H1 (cell line): ENCODE measurements around the gene MYPOP. TPM values are rescaled to one million over a fixed set of nuclear protein-coding genes. Genes with fewer than 3 reads are reported as not detected.
A peak's percentile ranks its signal among the peaks of the same experiment; 100 is the strongest.

Source experiments
- CTCF ChIA-PET: fragments of 300-600 bp; sonication (Branson Sonifier 250); formaldehyde crosslinking; loops from one replicate; lab custom pipeline; 2021; ENCODE audit not compliant: partially characterized antibody; lab: Charles Lee
- POLR2A ChIA-PET: fragments of 300-600 bp; sonication (Branson Sonifier 250); formaldehyde crosslinking; loops from one replicate; lab custom pipeline; 2021; ENCODE audit warnings: inconsistent platforms; ENCODE audit not compliant: partially characterized antibody; lab: Charles Lee
- DNase-seq, 2 experiments: peaks; one replicate each; pipeline versions ENCODE4 v3.0.0 to v3.0.0-alpha.2; 2010 to 2022; ENCODE audit warnings: low spot score in 2 of 2, low read depth in 1 of 2, mixed read lengths in 1 of 2
- FAIRE-seq: peaks from 2 replicates; lab custom pipeline; 2011; peaks lifted over from hg19 to GRCh38; lab: Jason Lieb, UNC
- H2AFZ ChIP-seq: 2 replicates; pipeline ENCODE4 v1.8.1; 2012; ENCODE audit warnings: low read length, inconsistent platforms
- H2AK5ac ChIP-seq: 2 replicates; pipeline ENCODE4 v1.6.1; 2013; ENCODE audit warnings: low read depth, low read length
- H2BK120ac ChIP-seq: replicated peaks from 2 replicates; pipeline ENCODE3; 2013; ENCODE audit warnings: low read depth, low read length, inconsistent platforms
- H2BK12ac ChIP-seq: 2 replicates; pipeline ENCODE4 v1.6.1; 2013; ENCODE audit warnings: low read depth, low read length
- H2BK15ac ChIP-seq: 2 replicates; pipeline ENCODE4 v1.6.1; 2013; ENCODE audit warnings: low read length
- H2BK20ac ChIP-seq: 2 replicates; pipeline ENCODE4 v1.6.1; 2013; ENCODE audit warnings: low read length
- H2BK5ac ChIP-seq: 2 replicates; pipeline ENCODE4 v1.6.1; 2013; ENCODE audit warnings: low read depth, low read length
- H3K14ac ChIP-seq: 2 replicates; pipeline ENCODE4 v1.6.1; 2013; ENCODE audit warnings: inconsistent platforms; ENCODE audit not compliant: insufficient read length
- H3K18ac ChIP-seq: 2 replicates; pipeline ENCODE4 v1.6.1; 2013; ENCODE audit warnings: low read length; ENCODE audit errors: extremely low read depth
- H3K23ac ChIP-seq: 2 replicates; pipeline ENCODE4 v1.6.1; 2013; ENCODE audit warnings: inconsistent platforms; ENCODE audit not compliant: insufficient read length
- H3K23me2 ChIP-seq: 2 replicates; pipeline ENCODE4 v1.6.1; 2013; ENCODE audit warnings: low read depth, low read length
- H3K27ac ChIP-seq: 2 replicates; pipeline ENCODE4 v1.6.1; 2011; ENCODE audit warnings: low read depth, low read length, inconsistent platforms
- H3K27me3 ChIP-seq, 4 experiments: replicated peaks in 1 of 4; 1 replicate in 1 of 4; 2 replicates in 3 of 4; pipeline versions ENCODE4 v1.6.1 to v1.8.1; 2011 to 2013; ENCODE audit warnings: low read length in 3 of 4, mild to moderate bottlenecking in 3 of 4, inconsistent platforms in 2 of 4, mixed read lengths in 2 of 4, moderate library complexity in 1 of 4; ENCODE audit not compliant: control insufficient read depth in 3 of 4, insufficient read depth in 3 of 4; ENCODE audit errors: extremely low read depth in 1 of 4
- H3K36me3 ChIP-seq, 4 experiments: 2 replicates each; pipeline versions ENCODE4 v1.6.1 to v1.8.1; 2011 to 2013; ENCODE audit warnings: mild to moderate bottlenecking in 4 of 4, low read length in 3 of 4, moderate library complexity in 2 of 4, control low read depth in 1 of 4, inconsistent platforms in 1 of 4; ENCODE audit not compliant: insufficient read depth in 4 of 4, control insufficient read depth in 2 of 4
- H3K4ac ChIP-seq: replicated peaks from 2 replicates; pipeline ENCODE3; 2013; ENCODE audit warnings: low read length, low read depth, mixed read lengths, inconsistent platforms; ENCODE audit not compliant: insufficient read length
- H3K4me1 ChIP-seq, 4 experiments: replicated peaks in 1 of 4; 1 replicate in 1 of 4; 2 replicates in 3 of 4; pipeline versions ENCODE4 v1.6.1 to v1.8.1; 2011 to 2013; ENCODE audit warnings: low read length in 3 of 4, inconsistent platforms in 2 of 4, mixed read lengths in 1 of 4; ENCODE audit not compliant: insufficient read depth in 4 of 4, control insufficient read depth in 3 of 4
- H3K4me2 ChIP-seq, 2 experiments: 2 replicates each; pipeline versions ENCODE4 v1.6.1 to v1.8.1; 2011 to 2013; ENCODE audit warnings: low read depth in 2 of 2, low read length in 2 of 2, control low read depth in 1 of 2, inconsistent platforms in 1 of 2, mild to moderate bottlenecking in 1 of 2; ENCODE audit not compliant: insufficient read depth in 1 of 2
- H3K4me3 ChIP-seq, 4 experiments: fragments of 200-600, 300-600 bp in 1 of 4; sonication (generic), shearing (Covaris generic), sonication (Bioruptor Twin) in 1 of 4; 2 replicates each; pipeline versions ENCODE4 v1.5.1 to v1.8.1; 2011 to 2016; ENCODE audit warnings: low read length in 4 of 4, low read depth in 3 of 4, control low read depth in 2 of 4, inconsistent platforms in 2 of 4, mild to moderate bottlenecking in 2 of 4, mixed read lengths in 1 of 4, moderate library complexity in 1 of 4; ENCODE audit not compliant: insufficient read depth in 2 of 4; ENCODE audit errors: extremely low read depth in 1 of 4
- H3K56ac ChIP-seq: replicated peaks from 2 replicates; pipeline ENCODE3; 2013; ENCODE audit warnings: low read depth, mild to moderate bottlenecking, mixed read lengths, low read length, inconsistent platforms; ENCODE audit not compliant: insufficient read length
- H3K79me1 ChIP-seq: 2 replicates; pipeline ENCODE4 v1.6.1; 2013; ENCODE audit warnings: low read depth, low read length, control low read depth
- H3K79me2 ChIP-seq, 2 experiments: 2 replicates each; pipeline versions ENCODE4 v1.6.1 to v1.8.1; 2012 to 2013; ENCODE audit warnings: low read length in 2 of 2, mild to moderate bottlenecking in 2 of 2, inconsistent platforms in 1 of 2; ENCODE audit not compliant: insufficient read depth in 2 of 2, control insufficient read depth in 1 of 2
- H3K9ac ChIP-seq, 4 experiments: replicated peaks in 1 of 4; 1 replicate in 1 of 4; 2 replicates in 3 of 4; pipeline versions ENCODE4 v1.6.1 to v1.8.1; 2011 to 2013; ENCODE audit warnings: low read depth in 3 of 4, low read length in 3 of 4, control low read depth in 2 of 4, mild to moderate bottlenecking in 2 of 4, moderate library complexity in 2 of 4, inconsistent platforms in 1 of 4; ENCODE audit errors: extremely low read depth in 1 of 4
- H3K9me3 ChIP-seq, 2 experiments: 2 replicates each; pipeline versions ENCODE4 v1.6.1 to v1.8.1; 2012 to 2013; ENCODE audit warnings: mild to moderate bottlenecking in 2 of 2, moderate library complexity in 2 of 2, control low read depth in 1 of 2, inconsistent platforms in 1 of 2, low read depth in 1 of 2, low read length in 1 of 2, mixed read lengths in 1 of 2; ENCODE audit not compliant: insufficient read depth in 2 of 2
- H4K20me1 ChIP-seq, 2 experiments: replicated peaks in 1 of 2; 2 replicates each; pipeline versions ENCODE3 to v1.8.1; 2011 to 2013; ENCODE audit warnings: inconsistent platforms in 2 of 2, low read length in 2 of 2, mild to moderate bottlenecking in 1 of 2; ENCODE audit not compliant: insufficient read depth in 2 of 2, control insufficient read depth in 1 of 2
- H4K5ac ChIP-seq: 2 replicates; pipeline ENCODE4 v1.6.1; 2013; ENCODE audit warnings: low read length, low read depth, mixed read lengths, inconsistent platforms; ENCODE audit not compliant: insufficient read length
- H4K8ac ChIP-seq: 2 replicates; pipeline ENCODE4 v1.8.0; 2013; ENCODE audit warnings: mild to moderate bottlenecking, moderate library complexity, low read length, inconsistent platforms; ENCODE audit not compliant: insufficient read depth; ENCODE audit errors: extremely low read depth
- H4K91ac ChIP-seq: replicated peaks from 2 replicates; pipeline ENCODE3; 2013; ENCODE audit warnings: low read length, mixed read lengths, inconsistent platforms; ENCODE audit not compliant: insufficient read length
- ASH2L ChIP-seq: fragments of 200-600, 300-600 bp; sonication (generic); IDR thresholded peaks from one replicate; pipeline ENCODE4 v1.7.1; 2017; ENCODE audit warnings: low read length
- SIN3A ChIP-seq, 2 experiments: IDR thresholded peaks in 1 of 2; conservative IDR thresholded peaks in 1 of 2; 2 replicates each; pipeline ENCODE4 v1.6.1; 2011 to 2012; ENCODE audit warnings: low read length in 2 of 2, improper control_type of control experiment in 1 of 2, low read depth in 1 of 2, mild to moderate bottlenecking in 1 of 2
- WGBS, 2 experiments: shearing (Covaris generic) in 1 of 2; methylation state at CpG; one replicate each; pipeline versions ENCODE4 v1.1.6 to v1.1.7; 2013 to 2015; ENCODE audit warnings: low lambda C conversion rate in 2 of 2, mixed read lengths in 2 of 2, inconsistent platforms in 1 of 2, low coverage in 1 of 2, missing lambda C conversion rate in 1 of 2; ENCODE audit not compliant: insufficient replicate concordance in 2 of 2, insufficient coverage in 1 of 2, insufficient read length in 1 of 2; ENCODE audit errors: extremely low coverage in 1 of 2, missing lambda C conversion rate in 1 of 2; 5-methylcytosine and 5-hydroxymethylcytosine counted together
- polyA plus RNA-seq, 7 experiments: library from polyadenylated mRNA; depleted of rRNA in 3 of 7; stranded (reverse) in 5 of 7; unstranded in 2 of 7; fragments of >200 nt in 5 of 7; fragments of 200-250 nt in 2 of 7; gene quantifications; 1 replicate in 5 of 7; 2 replicates in 1 of 7; 4 replicates in 1 of 7; pipeline versions ENCODE4 v1.2.1 to v1.2.3, GENCODE V29; 2011 to 2013; ENCODE audit warnings: missing spikeins in 2 of 7, mixed read lengths in 2 of 7
- total RNA-seq: library from RNA; stranded (reverse); fragmentation: NEBNext Ultra II Directional; extraction: Animal tissue kit (Norgen Biotek cat#: 25700); gene quantifications from 2 replicates; pipeline ENCODE4 v1.2.1, GENCODE V29; 2021
- TF ChIP-seq, protein P1 (sequence below): IDR thresholded peaks from 2 replicates; pipeline ENCODE4 v1.6.1; 2011; ENCODE audit warnings: low read depth, mild to moderate bottlenecking, low read length; ENCODE audit not compliant: insufficient read depth

The MYPOP gene
- total and polyA plus RNA-seq, 2 of the 8 experiments (the other 6 are each of a cell fraction or from before 2014, with no cell fraction given), result 3.2 to 11.1 TPM

DNA sequence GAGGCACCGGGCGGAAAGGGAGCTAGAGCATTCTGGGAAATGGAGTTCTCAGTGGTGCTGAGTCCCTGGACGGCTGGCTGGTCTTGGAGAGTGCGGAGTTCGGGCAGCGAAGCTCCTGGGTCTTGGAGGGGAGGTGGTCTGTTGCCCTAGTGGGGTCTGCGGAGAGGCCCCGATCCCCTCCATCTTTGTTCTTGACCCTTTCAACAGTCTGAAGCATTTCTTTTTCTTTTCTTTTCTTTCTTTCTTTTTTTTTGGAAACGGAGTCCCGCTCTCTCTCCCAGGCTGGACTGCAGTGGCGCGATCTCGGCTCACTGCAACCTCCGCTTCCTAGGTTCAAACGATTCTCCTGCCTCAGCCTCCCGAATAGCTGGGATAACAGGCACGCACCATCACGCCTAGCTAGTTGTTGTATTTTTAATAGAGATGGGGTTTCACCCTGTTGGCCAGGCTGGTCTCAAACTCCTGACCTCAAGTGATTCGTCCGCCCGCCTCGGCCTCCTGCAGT, 39.0 kb downstream of the MYPOP start:
- Histone ChIP-seq H3K4me3 (peak overlapping the region; percentile 51 to 90 (median 69); a peak in 7 of 8 replicates), H2AFZ (no peak overlapping the region), H3K14ac (no peak overlapping the region), H3K36me3 (peaks cover 0 to 9% (median 7%) of the 10 kb centered on the region in 4 experiments; a peak in 3 of 8 replicates), H3K23me2 (peaks cover 18% of the 10 kb centered on the region), H2BK5ac (no peak overlapping the region), H3K23ac (no peak overlapping the region), H2BK120ac (no peak overlapping the region), H2BK20ac (no peak overlapping the region), H3K27me3 (no peaks in the 10 kb centered on the region; a peak in 1 of 7 replicates), H4K20me1 (peaks cover 0 to 4% of the 10 kb centered on the region in 2 experiments), H3K9me3 (no peaks in the 10 kb centered on the region), H3K79me2 (peaks cover 3 to 69% of the 10 kb centered on the region in 2 experiments; a peak in 2 of 4 replicates), H2BK12ac (no peak overlapping the region), H3K56ac (no peak overlapping the region), H2AK5ac (no peak overlapping the region), H4K91ac (no peak overlapping the region), H3K79me1 (peaks cover 12% of the 10 kb centered on the region; the same call in 1 of the 2 replicates), H4K5ac (no peak overlapping the region), H3K18ac (no peak overlapping the region), H3K27ac (no peak overlapping the region), H3K4ac (no peak overlapping the region), H3K4me1 (peaks cover 0 to 18% (median 8%) of the 10 kb centered on the region in 4 experiments; a peak in 6 of 7 replicates), H3K9ac (no peak overlapping the region; a peak in 1 of 7 replicates), H2BK15ac (no peak overlapping the region), H4K8ac (no peak overlapping the region), H3K4me2 (peak overlapping the region; percentile 91 to 96)
- peak; percentile 39 for TF ChIP-seq ASH2L
- TF ChIP-seq, protein P1, sequence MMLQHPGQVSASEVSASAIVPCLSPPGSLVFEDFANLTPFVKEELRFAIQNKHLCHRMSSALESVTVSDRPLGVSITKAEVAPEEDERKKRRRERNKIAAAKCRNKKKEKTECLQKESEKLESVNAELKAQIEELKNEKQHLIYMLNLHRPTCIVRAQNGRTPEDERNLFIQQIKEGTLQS, result peak; percentile 1; the same call in 1 of the 2 replicates
- TF ChIP-seq SIN3A (conservative IDR thresholded peaks at IDR 0.05 in 1 of 2, IDR thresholded peaks at IDR 0.05 in 1 of 2; ENCODE audit: low read depth in 1 of 2, low read length in 2 of 2), result no peak
- DNase-seq (no peak), FAIRE-seq (no peak)
- ChIA-PET CTCF (interaction anchor here (0.7 to 12.4 kb wide), 11 partner anchors 9 to 424 kb away, joined by 3 to 208 read pairs (median 3); partner anchors contain the start of genes IRF2BP1 and SIX5), POLR2A (interaction anchor here (0.6 to 13.7 kb wide), 18 partner anchors 10 to 146 kb away, joined by 3 to 277 read pairs (median 4); partner anchors contain the start of genes IRF2BP1, MYPOP, RSPH6A and SIX5)
- WGBS, 2 experiments, result 6% methylated on average over 22 of the region's 22 CpGs; no CpG with 5 or more reads in 1 of the 2 experiments
